ENCODE data around the gene ZNF197. TPM values are rescaled to one million over a fixed set of nuclear protein-coding genes. Genes with fewer than 3 reads are reported as not detected.

Gene ZNF197
- total RNA-seq, 1 experiment from 2014 or later: 22.5 TPM

- Histone ChIP-seq H3K9me3 (replicated peaks) (peaks cover 18% of the 10 kb centered on the region), H3K36me3 (no peaks in the 10 kb centered on the region), H3K4me1 (peaks cover 26% of the 10 kb centered on the region), H3K27ac (peak overlapping the region; percentile 88), H3K4me3 (no peak overlapping the region), H3K27me3 (no peaks in the 10 kb centered on the region)
- peak; percentile 65 to 71 for DNase-seq
Observed at GRCh38 chr3:44682182-44682896, 57.5 kb downstream of the ZNF197 start.

DNA sequence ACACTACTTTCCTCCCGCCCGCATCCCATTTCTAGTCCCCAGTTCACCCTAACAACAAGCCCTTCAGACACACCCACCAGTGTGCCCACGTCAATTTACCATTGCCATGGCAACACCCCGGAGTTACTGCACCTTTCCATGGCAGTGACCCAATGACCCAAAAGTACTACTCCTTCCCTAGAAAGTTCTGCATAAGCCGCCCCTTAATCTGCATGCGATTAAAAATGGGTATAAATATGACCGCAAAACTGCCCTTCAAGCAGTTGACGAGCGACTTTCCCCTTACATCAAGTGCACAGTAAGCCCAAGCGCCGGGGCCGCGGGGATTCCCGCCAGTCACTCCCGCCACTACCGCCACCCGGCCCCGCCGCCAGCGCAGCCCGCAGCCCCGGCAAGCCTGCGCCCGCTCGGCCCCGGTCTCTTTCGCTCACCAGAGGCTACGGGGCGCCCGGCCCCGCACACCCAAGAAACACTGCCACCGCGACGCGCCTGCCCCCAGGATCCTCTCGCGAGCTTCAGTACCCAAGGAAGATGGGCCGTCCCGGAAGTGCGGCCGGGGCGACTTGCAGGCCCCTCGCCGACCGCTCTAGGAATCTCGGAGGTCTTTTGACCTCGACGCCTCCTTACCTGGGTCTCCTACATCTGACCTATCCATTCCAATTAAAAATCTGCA lies 60.4 kb downstream of the ZNF197 start:
- H3K27ac ChIP-seq: peak overlapping the region; percentile 39; the same call in 1 of the 2 replicates
- no peaks in the 10 kb centered on the region for H3K36me3 ChIP-seq
- H3K4me1 ChIP-seq: peaks cover 26% of the 10 kb centered on the region
- H3K9me3 ChIP-seq (replicated peaks): peaks cover 18% of the 10 kb centered on the region
- peak; percentile 72 to 74 for DNase-seq
- no peaks in the 10 kb centered on the region for H3K27me3 ChIP-seq
- peak overlapping the region; percentile 71 for H3K4me3 ChIP-seq

- H3K27ac ChIP-seq: no peak overlapping the region
- H3K4me3 ChIP-seq: no peak overlapping the region
- H3K4me1 ChIP-seq: peaks cover 7% of the 10 kb centered on the region
- no peak for DNase-seq
- H3K9me3 ChIP-seq (replicated peaks): peaks cover 14% of the 10 kb centered on the region
- H3K27me3 ChIP-seq: no peaks in the 10 kb centered on the region
- no peaks in the 10 kb centered on the region for H3K36me3 ChIP-seq
Observed at GRCh38 chr3:44687898-44688297, 63.1 kb downstream of the ZNF197 start.

Other genes starting within 250 kb of the ZNF197 start
- 11.1 and 13.4 TPM in 2 replicates for gene ZNF445, start 147.4 kb upstream of the ZNF197 start, total RNA-seq (2014; rRNA removed; shearing (Covaris generic))
- 6.2 and 6.6 TPM in 2 replicates for gene ZKSCAN7, start 69.8 kb upstream of the ZNF197 start, total RNA-seq (2014; rRNA removed; shearing (Covaris generic))
- 6.5 and 8.3 TPM in 2 replicates for gene ZNF660, start 40.1 kb upstream of the ZNF197 start, total RNA-seq (2014; rRNA removed; shearing (Covaris generic))
- 17.0 and 18.7 TPM in 2 replicates for gene ZNF35, start 23.7 kb downstream of the ZNF197 start, total RNA-seq (2014; rRNA removed; shearing (Covaris generic))
- 1.0 and 1.2 TPM in 2 replicates for gene ZNF502, start 87.6 kb downstream of the ZNF197 start, total RNA-seq (2014; rRNA removed; shearing (Covaris generic))
- 0.76 and 1.8 TPM in 2 replicates for gene ZNF501, start 104.6 kb downstream of the ZNF197 start, total RNA-seq (2014; rRNA removed; shearing (Covaris generic))
- 28.5 and 30.8 TPM in 2 replicates for gene KIAA1143, start 136.6 kb downstream of the ZNF197 start, total RNA-seq (2014; rRNA removed; shearing (Covaris generic))
- gene KIF15, start 136.8 kb downstream of the ZNF197 start, total RNA-seq (2014; rRNA removed; shearing (Covaris generic)): 41.9 and 46.9 TPM in 2 replicates
- 1.6 TPM in 2 replicates for gene TMEM42, start 236.9 kb downstream of the ZNF197 start, total RNA-seq (2014; rRNA removed; shearing (Covaris generic))
- not detected in 2 replicates for gene TGM4, start 249.6 kb downstream of the ZNF197 start, total RNA-seq (2014; rRNA removed; shearing (Covaris generic))

All from SJCRH30 (cell line).